Left ventricle myocardium inferior (tissue), 1 donor: ENCODE results near the gene SCO2. TPM values are rescaled to one million over a fixed set of nuclear protein-coding genes. Genes with fewer than 3 reads are reported as not detected.

ENCODE experiments used
- DNase-seq: peaks from one replicate; pipeline ENCODE4 v3.0.0-alpha.2; 2020
- H3K27ac ChIP-seq: fragments of 200-600 bp; replicated peaks from 2 replicates; pipeline ENCODE4 v1.8.0; 2021
- H3K27me3 ChIP-seq: fragments of 200-600 bp; 2 replicates; pipeline ENCODE4 v1.8.0; 2021; ENCODE audit warnings: low read depth
- H3K36me3 ChIP-seq: fragments of 200-600 bp; 2 replicates; pipeline ENCODE4 v1.8.0; 2021
- H3K4me1 ChIP-seq: fragments of 200-600 bp; 2 replicates; pipeline ENCODE4 v1.8.0; 2021
- H3K4me3 ChIP-seq: fragments of 200-600 bp; 2 replicates; pipeline ENCODE4 v1.8.0; 2021; ENCODE audit warnings: mild to moderate bottlenecking, moderate library complexity
- H3K9me3 ChIP-seq: fragments of 200-600 bp; replicated peaks from 2 replicates; pipeline ENCODE4 v1.8.0; 2021
- CTCF ChIP-seq: fragments of 200-600 bp; IDR thresholded peaks from 2 replicates; pipeline ENCODE4 v1.8.0; 2021; ENCODE audit warnings: antibody characterized with exemption, mild to moderate bottlenecking, borderline replicate concordance
- intact Hi-C: fragments of 100-400 bp; cut with micrococcal nuclease; formaldehyde crosslinking; loops from one replicate; pipeline ENCODE4 v1.11.0; 2022
- long read RNA-seq: library from polyadenylated mRNA; unstranded; transcript quantifications from one replicate; pipeline ENCODE4 v2.0.0, GENCODE V29; 2021
- total RNA-seq: library from RNA; stranded (reverse); fragmentation: NEBNext Ultra II Directional; extraction: Animal tissue kit (Norgen Biotek cat#: 25700); gene quantifications from one replicate; pipeline ENCODE4 v1.2.1, GENCODE V29; 2021
- donor health status: DM: no; HTN: yes; CAD: no; lungs with severe emphysema.

SCO2 gene
- not detected for total RNA-seq
- long read RNA-seq, partial matches to known transcripts = 0 of 8 reads
- long read RNA-seq, other reads (novel, unspliced or antisense) = 7 of 8 reads

GRCh38 chr22:50525104-50525857 is at the start of gene SCO2:
SCO2 (minus strand) TSS chr22:50525598; CDS start chr22:50524411, 1,187 bp downstream.
- intact Hi-C loops = no loop called here
- Histone ChIP-seq H3K4me1 (peaks cover 67% of the 10 kb centered on the region), H3K36me3 (peaks cover 37% of the 10 kb centered on the region), H3K27ac (peak within 1 kb of the TSS; percentile 97), H3K27me3 (peaks cover 13% of the 10 kb centered on the region), H3K9me3 (no peaks in the 10 kb centered on the region), H3K4me3 (peak within 1 kb of the TSS; percentile 79)
- peak; percentile 97 for DNase-seq
- peak; percentile 43 for TF ChIP-seq CTCF

- Histone ChIP-seq H3K9me3 (no peaks in the 10 kb centered on the region), H3K36me3 (peaks cover 67% of the 10 kb centered on the region), H3K27ac (no peak overlapping the region), H3K27me3 (no peaks in the 10 kb centered on the region), H3K4me3 (no peak overlapping the region), H3K4me1 (peaks cover 85% of the 10 kb centered on the region)
- intact Hi-C loops = no loop called here
- DNase-seq = no peak
- TF ChIP-seq CTCF = no peak
Observed at GRCh38 chr22:50574383-50574755, 49.0 kb upstream of the SCO2 start.

GRCh38 chr22:50573491-50574382 is 48.3 kb upstream of the SCO2 start:
- H3K4me3 ChIP-seq = no peak overlapping the region
- no peak overlapping the region for H3K27ac ChIP-seq
- no peak for DNase-seq
- H3K36me3 ChIP-seq = peaks cover 73% of the 10 kb centered on the region
- TF ChIP-seq CTCF = no peak
- intact Hi-C loops = no loop called here
- H3K9me3 ChIP-seq = no peaks in the 10 kb centered on the region
- H3K27me3 ChIP-seq = no peaks in the 10 kb centered on the region
- peaks cover 83% of the 10 kb centered on the region for H3K4me1 ChIP-seq

GRCh38 chr22:50572965-50573364 is 47.6 kb upstream of the SCO2 start:
- no peak for DNase-seq
- intact Hi-C loops = no loop called here
- H3K4me1 ChIP-seq = peaks cover 75% of the 10 kb centered on the region
- no peak for TF ChIP-seq CTCF
- no peaks in the 10 kb centered on the region for H3K9me3 ChIP-seq
- H3K27me3 ChIP-seq = no peaks in the 10 kb centered on the region
- H3K4me3 ChIP-seq = no peak overlapping the region
- H3K27ac ChIP-seq = no peak overlapping the region
- peaks cover 80% of the 10 kb centered on the region for H3K36me3 ChIP-seq

- H3K4me1 ChIP-seq = peaks cover 62% of the 10 kb centered on the region
- no peak overlapping the region for H3K4me3 ChIP-seq
- intact Hi-C loops = no loop called here
- no peaks in the 10 kb centered on the region for H3K9me3 ChIP-seq
- H3K36me3 ChIP-seq = peaks cover 89% of the 10 kb centered on the region
- DNase-seq = no peak
- H3K27me3 ChIP-seq = no peaks in the 10 kb centered on the region
- no peak overlapping the region for H3K27ac ChIP-seq
- TF ChIP-seq CTCF = no peak
Observed at GRCh38 chr22:50571264-50572175, 46.1 kb upstream of the SCO2 start.
